CD4-positive, alpha-beta T cell treated with Interferon gamma for 1 hour (primary cell): ENCODE measurements around the gene CDR2L.
"Not testable (repeated sequence)": the region's sequence is repeated elsewhere in the genome, so short reads cannot be mapped to it uniquely, and the experiment has no call there.

Experiments used
- DNase-seq: peaks from one replicate; pipeline ENCODE4 v3.0.0-alpha.2; 2020

CDR2L gene

DNA sequence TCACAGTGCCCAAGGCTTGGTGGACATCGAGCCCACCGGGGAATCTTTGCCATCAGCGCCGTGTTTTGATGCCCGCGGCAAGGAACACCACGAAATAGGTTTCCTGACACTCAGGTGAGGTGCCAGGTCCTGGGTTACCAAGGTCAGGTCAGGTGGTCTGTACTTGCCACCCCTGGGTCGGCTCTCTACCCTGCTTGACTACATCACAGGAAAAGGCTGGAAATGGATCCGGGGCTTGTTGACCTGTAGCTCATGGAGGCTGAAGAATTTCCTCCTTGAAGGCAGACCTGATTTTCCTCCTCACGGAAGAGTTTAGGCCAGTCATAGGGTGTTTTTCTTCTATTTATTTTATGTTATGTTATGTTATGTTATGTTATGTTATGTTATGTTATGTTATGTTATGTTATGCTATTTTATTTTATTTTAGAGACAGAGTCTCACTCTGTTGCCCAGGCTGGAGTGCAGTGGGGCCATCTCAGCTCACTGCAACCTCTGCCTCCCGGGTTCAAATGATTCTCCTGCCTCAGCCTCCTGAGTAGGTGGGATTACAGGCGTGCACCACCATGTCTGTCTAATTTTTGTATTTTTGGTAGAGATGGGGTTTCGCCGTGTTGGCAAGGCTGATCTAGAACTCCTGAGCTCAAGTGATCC is 4.6 kb upstream of the CDR2L start:
- DNase-seq = not testable (repeated sequence)

DNA sequence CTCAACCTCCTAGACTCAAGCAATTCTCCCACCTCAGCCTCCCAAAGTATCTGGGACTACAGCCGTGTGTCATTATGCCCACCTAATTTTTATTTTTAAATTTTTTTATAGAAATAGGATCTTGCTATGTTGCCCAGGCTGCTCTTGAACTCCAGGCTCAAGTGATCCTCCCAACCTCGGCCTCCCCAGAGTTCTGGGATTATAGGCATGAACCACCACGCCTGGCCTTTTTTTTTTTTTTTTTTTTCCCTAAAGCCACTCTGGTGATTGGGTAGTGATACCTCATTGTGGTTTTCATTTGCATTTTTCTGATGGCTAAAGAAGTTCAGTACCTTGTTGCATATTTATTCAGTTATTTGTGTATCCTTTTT is 1.2 kb upstream of the CDR2L start:
- DNase-seq = no peak

DNA sequence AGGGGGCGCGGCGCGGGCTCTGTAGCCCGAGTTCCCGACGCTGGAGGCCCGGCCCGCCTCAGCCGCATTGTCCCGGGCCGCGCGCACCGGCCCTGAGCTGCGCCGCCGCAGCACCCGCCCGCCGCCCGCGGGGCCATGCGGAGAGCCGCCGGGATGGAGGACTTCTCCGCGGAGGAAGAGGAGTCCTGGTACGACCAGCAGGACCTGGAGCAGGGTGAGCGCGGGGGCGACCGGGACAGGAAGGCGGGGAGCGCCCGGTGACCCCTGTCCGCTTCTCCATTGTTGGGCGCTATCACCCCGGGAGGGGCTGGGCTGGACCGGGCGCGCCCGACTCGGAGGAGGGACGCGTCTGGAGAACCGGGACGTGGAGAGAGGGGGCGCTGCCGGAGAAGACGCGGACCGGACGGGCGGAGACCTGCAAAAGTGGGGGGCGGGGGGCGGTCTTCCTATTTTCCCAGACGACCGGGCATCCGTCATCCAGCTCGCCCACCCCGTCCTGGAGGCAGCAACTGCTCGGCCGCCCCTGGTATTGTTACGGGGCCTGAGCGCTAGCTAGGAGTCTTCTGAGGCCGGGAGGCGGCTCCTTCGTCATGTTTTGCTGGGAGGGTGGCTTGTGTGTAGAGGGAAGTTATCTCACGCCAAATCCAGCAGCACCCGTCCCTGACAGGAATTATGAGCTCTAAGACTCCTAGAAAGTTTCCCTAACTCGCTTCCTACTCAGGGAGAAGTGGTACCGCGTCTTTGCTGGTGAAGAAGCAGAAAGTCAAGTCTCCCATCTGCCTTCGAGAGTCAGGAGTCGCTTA is 678 bp downstream of the CDR2L start:
- no peak for DNase-seq

DNA sequence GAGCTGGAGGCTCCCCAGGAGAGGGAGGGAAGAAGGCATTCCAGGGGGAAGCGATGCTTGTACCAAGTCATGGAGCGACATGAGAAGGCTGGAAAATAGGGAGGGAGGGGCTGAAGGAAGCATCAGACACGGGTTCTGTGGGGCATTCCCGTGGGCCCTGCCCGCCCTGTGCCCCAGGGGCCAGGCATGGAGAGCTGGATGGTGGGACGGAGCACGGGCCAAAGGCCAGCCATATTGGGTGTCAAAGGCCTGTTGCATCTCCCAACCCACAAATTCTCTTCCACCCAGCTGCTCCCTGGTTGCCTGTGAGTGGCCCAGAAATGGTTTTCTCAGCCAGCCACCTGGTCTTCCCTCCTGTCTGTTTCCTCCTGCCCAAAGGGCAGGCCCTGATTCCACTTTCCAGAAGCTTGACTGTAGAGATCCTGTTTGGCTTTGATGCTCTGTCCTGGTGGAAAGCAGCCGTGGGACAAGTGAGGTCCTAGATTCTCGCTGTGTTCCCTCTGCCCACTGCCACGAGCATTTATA is 3.2 kb downstream of the CDR2L start:
- no peak for DNase-seq

DNA sequence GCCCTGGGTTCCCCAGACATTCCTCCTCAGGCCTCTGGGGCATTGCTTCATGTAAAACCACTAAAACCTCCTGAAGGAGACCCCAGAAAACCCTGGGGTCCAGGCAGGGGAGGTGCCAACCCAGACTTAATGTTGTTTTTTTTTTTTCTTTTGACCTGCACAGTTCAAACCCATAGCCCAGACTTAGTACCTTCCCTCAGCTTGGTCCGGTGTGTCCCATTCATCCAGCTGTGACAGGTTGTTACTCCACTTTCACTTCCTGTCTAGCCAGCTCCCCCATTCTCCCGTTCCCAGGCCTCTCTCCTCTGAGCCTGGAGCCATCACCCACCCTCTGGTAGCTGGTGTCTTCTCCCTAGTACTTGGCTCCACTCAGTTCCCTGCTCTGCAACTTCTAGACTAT is 4.8 kb downstream of the CDR2L start:
- DNase-seq = no peak

DNA sequence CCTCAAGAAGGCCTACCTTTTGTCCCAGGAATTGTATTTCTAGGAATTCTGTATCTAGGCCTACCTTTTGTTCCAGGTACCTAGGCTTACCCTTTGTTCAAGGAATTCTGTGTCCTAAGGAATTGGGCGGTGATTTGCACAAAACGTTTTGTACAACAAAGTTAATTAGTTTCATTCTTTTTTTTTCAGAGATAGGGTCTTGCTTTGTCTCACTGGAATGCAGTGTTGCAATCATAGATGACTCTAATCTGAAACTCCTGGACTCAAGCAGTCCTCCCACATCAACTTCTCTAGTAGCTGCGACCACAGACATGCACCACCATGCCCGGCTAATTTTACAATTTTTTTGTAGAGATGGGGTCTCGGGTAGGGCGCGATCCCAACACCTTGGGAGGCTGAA is 7.0 kb downstream of the CDR2L start:
- DNase-seq = no peak

DNA sequence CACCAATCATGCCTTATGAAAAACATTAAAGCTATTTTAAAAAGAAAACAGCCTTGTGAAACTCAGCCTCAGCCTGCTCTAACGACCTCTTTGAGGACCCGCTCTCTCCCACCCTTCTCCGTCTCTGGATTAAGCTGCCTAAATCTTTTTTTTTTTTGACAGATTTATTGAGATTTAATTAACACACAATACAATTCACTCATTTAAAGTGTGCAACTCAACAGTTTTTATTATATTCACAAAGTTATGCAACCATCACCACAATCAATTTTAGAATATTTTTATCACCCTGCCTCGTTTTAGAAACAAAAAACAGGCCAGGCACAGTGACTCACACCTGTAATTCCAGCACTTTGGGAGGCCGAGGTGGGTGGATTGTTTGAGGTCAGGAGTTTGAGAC is 8.4 kb downstream of the CDR2L start:
- DNase-seq = no peak

DNA sequence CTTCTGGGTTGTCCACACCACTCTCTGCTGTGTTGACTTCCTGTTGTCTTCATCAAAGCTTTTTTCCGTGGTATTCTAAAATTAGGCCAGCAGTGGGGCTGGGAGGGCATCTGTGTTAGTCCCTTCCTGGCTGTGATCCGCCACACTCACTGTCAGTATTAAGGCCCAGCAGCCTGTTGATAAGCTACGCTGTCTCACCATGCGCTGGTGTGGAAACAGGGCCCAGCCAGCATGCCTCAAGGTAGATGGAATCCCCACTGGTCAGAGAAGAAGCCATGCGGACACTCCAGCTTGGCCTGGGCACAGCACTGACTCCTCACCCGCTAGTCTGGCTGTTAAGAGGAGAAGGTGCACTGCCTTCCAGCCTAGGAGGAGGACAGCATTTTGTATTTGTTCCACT is 11.4 kb downstream of the CDR2L start:
- DNase-seq = no peak

DNA sequence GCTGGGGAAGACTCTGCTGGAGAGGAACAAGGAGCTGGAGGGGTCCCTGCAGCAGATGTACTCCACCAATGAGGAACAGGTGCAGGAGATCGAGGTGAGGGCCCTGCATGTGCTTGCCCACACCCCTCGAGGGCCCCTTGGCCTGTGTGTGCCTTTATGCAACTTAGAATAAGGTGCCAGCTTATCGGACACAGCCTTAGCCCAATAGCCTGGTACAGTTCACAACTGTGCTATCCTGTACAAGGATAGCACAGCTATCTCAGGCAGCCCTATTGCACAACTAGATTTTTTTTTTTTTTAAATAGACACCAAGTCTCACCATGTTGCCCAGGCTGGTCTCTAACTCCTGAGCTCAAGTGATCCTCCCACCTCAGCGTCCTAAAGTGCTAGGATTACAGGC is 12.1 kb downstream of the CDR2L start:
- DNase-seq = no peak

DNA sequence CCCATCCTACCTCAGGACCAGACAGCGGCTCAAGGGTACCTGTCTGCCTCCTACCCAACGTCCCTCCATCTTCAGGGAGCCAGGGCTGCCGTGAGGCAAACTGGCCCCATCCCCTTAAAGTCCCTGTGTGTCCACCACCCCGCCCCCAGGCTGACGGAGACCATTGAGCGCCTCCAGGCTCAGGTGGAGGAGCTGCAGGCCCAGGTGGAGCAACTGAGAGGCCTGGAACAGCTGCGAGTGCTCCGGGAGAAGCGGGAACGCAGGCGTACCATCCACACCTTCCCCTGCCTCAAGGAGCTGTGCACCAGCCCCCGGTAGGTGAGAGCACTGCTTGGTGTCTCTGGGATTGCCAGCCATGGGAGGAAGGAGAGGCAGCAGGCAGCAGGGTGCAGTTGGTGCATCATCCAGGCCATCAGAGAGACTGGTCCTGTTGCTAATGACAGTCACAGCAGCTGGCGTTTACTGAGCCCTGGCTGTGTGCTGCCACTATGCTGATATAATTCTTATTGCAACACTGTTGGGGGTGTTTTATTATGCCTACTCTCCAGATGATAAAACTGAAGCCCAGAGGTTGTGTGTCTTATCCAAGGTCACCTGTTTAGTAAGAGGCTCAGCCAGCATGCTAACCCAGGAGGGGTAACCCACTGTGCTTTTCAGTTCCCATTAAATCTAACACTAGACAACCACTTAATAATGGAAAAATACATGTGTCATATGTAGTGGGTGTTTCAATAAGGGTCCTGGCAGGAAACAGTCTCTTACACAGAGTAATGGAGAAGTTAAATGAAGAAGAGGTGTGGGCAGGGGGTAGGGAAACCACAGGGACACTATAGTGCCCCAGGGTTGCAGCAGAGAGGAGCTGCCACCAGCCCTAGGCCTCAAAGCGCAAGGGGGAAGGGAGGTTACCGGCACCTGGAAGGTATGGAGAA is 14.7 kb downstream of the CDR2L start:
- no peak for DNase-seq

DNA sequence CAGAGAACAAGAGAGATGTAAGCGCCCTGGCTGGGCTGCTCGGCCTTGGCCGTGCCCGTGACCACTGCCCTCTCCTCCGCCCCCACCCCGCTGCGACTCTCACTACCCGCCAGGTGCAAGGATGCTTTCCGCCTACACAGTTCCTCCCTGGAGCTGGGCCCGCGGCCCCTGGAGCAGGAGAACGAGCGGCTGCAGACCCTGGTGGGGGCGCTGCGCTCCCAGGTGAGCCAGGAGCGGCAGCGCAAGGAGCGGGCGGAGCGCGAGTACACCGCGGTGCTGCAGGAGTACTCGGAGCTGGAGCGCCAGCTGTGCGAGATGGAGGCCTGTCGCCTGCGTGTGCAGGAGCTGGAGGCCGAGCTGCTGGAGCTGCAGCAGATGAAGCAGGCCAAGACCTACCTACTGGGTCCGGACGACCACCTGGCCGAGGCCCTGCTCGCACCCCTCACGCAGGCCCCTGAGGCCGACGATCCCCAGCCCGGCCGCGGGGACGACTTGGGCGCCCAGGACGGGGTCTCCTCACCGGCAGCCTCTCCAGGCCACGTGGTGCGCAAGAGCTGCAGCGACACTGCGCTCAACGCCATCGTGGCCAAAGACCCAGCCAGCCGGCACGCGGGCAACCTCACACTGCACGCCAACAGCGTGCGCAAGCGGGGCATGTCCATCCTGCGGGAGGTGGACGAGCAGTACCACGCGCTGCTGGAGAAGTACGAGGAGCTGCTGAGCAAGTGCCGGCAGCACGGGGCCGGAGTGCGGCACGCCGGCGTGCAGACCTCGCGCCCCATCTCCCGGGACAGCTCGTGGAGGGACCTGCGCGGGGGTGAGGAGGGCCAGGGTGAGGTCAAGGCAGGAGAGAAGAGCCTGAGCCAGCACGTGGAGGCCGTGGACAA is 15.9 kb downstream of the CDR2L start:
- DNase-seq = no peak

DNA sequence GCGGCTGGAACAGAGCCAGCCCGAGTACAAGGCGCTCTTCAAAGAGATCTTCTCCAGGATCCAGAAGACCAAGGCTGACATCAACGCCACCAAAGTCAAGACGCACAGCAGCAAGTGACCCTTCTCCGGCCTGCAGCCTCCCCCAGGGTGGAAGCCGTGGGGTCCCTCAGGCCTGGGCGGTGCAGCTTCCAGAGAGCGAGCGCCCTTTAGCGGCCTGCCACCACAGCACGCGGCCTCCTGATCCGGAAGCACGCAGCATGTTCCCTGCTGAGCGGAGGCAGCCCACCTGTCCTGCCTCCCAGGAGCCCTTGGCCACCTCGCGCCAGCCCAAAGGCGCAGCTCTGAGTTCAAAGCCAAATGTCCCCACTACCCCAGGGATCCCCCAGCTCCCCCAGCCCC is 16.5 kb downstream of the CDR2L start:
- DNase-seq = no peak

DNA sequence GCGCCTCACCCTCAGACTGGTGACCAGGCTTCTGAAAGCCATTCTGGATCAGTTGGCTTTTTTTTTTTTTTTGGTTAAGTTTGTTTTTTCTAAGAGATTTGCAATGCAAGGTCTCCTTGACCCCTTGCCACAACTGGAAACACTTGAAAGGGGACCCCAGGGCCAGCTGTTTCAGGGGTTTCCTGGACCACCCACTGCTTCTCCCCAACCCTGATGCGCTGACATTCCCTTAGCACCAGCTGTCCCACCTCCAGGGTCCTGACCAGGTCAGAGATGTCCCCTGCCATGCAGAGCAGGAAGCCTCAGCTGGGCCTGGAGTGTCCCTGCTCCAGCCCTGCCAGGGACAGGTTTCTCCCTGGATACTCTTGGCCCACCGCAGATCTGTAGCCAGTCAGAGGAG is 16.9 kb downstream of the CDR2L start:
- DNase-seq = no peak

DNA sequence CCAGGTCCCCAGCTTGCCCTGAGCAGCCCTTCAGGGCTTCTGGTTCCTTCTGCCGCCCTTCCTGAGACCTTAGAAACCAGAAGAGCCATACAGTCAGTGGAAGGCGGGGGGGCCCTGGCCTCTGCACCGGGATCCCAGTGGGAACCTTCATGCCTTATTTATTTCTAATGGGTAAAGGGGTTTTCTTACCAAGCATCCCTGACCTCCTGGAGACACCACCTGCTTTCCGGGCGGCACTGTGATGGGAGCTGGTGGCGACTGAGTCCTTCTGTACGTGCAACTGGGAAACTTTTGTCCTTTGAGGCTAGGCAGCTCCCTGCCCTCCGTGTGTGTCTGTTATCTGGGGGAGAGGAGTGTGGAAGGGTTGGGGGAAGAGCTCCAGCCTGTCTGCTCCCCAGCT is 17.9 kb downstream of the CDR2L start:
- DNase-seq = no peak

DNA sequence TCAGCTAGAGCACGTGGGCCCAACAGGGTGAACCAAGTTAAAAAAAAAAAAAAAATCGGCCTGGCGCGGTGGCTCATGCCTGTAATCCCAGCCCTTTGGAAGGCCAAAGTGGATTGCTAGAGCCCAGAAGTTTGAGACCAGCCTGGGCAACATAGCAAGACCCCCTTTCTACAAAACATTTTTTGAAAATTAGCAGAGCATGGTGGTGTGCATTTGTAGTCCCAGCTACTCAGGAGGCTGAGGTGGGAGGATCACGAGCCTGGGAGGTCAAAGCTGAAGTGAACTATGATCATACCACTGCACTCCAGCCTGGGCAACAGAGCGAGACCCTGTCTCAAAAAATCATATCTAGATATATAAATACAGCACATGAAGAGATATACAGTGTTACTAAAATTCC is 18.7 kb downstream of the CDR2L start:
- DNase-seq = not testable (repeated sequence)

DNA sequence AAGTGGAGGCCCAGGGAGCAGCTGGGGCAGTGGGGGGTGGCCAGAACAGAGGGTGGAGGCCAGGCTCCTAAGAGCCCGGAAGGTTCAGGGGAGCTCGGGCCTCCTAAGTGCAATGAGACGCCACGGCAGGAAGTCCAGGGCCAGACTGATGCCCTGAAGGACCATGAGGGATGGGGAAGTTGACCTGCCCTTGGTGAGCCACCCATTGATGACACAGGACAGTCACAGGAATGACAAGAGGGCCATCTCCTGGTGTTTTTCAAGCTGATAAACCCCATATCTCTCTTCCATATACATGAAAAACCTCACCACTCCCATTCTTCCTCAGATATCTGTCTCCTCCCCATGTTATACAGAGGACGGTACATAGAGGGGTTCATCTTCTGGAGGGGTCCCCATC is 19.2 kb downstream of the CDR2L start:
- no peak for DNase-seq

DNA sequence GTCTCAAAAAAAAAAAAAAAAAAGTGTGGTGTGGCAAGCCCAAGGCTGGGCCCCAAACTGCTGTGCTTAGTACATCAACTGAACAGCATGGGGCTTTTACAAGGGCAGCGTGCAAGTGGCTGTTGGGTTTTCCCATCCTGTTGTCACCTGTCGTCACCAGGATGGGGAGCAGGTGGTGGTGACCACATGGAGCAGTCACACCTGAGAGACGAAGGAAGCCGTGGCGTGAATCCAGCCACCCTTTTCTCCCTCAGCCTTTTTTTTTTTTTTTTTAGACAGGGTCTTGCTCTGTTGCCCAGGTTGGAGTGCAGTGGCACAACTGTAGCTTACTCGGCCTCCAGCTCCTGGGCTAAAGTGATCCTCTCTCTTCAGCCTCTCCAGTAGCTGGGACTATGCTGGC is 20.9 kb downstream of the CDR2L start:
- no peak for DNase-seq

DNA sequence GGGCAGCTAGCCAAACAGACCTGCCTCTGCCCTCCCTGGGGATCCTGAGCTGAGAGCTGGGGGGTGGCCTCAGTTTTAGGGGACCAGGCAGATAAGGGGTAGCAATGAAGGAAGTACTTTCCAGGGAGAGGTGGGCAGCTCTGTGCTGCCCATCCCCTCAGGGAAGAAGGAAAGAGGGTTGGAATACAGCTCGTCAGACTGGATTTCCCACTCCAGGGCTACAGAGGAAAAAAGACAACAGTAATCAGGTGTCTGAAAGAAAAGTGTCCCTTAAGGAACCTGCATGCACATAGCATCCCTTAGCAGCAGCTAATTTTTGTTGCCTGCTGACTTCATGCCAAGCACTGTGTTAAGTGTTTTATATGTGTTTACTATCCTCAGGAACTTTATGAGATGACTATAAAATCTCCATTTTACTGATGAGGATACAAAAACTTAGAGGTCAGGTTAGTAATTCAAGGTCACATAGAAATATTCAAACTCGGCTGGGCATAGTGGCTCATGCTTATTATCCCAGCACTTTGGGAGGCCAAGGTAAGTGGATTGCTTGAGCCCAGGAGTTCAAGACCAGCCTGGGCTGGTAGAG is 21.8 kb downstream of the CDR2L start:
- DNase-seq = no peak

DNA sequence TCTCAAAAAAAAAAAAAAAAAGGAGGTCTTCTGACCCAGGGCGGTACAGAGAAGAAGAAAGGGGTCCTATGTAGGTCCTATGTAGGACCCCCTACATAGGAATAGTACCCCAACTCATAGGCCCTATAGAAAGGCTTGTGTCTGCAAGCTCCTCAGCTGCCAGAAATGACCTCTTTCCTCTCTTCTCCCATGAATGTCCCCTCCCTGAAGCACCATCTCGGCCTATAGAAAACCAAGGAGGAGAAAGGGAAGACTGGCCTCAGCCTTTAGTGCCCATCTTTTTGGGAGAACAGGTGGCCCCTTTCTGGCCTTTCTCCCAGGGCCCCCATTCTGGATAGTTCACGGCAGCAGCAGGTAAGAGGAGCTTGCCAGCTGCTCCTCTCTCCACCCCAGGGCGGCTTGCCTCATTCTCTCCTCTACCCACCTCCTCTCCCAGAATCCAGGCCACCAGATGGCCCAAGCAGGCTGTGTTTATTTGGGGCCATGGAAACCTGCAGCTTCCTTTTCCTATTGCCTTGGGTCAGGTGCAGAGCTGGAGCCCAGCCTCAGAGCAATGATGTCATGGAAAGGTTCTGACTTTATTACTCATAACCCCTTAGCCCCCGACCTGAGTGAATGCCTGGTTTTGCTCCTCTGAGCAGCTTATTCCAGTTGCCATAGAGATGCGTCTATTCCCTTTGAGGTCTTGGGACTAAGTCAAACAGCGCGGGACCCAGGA is 23.4 kb downstream of the CDR2L start:
- no peak for DNase-seq

DNA sequence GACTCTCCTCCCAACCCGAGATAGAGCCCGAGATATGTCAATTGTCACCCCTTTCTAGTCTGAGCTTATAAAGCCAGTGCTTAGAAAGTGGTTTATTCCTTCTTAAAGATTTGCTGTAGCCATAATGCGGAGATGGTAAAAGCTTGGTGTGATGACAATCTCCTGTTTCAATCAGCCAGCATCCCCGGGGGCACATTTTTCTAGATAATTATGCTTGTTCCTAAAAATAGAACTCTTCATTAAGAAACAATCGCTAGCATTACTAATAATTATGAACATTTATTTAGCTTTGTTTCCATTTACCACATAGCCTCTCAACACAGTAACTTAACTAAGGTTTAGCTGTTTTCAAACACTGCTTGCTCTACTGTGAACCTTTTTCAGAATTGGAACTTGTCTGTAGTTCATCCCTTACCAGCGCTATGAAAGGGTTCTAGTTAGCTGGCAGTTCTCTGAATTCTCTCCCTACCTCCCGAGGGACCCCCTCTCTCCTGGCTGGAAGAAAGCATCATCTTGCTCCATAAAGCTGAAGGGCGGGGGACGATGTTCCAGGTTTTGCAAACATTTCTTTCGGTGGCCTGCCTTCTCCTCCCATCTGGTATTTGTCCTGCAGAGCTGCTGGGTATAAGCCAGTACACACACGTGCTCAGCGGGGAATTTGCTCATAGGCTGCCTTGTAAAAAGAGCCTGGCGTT is 24.1 kb downstream of the CDR2L start:
- DNase-seq = no peak

DNA sequence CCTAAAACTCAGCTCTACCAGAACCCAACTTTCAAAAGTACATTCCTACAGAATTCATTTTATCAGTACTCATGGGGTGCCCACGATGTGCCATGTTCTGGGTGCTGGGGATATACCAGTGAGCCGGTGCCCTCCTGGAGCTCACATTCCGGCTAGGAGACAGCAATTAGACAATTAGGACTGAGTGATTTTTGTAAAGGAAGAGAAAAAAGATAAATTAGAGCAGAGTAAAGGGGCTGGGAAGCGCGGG is 24.6 kb downstream of the CDR2L start:
- no peak for DNase-seq
